ENCODE results near the gene TPBGL. TPM values are rescaled to one million over a fixed set of nuclear protein-coding genes. Genes with fewer than 3 reads are reported as not detected.
A peak's percentile ranks its signal among the peaks of the same experiment; 100 is the strongest.

TPBGL gene
- polyA plus RNA-seq, 1 experiment = not detected

- CTCF ChIA-PET = interaction anchor here (1.2 to 21.8 kb wide), 4 partner anchors 11 to 115 kb away, joined by 3 to 389 read pairs (median 14); no protein-coding TSS in a partner anchor
- DNase-seq (ENCODE audit: low read depth) = no peak
- H3K4me3 ChIP-seq (ENCODE audit: low read depth, low read length) = no peak overlapping the region
- H3K27me3 ChIP-seq (ENCODE audit: control insufficient read depth, insufficient read depth, low read length) = 0 out of 2 replicates have a peak, but pooled peaks cover 2% of the 10 kb centered on the region
- POLR2A ChIA-PET = no interaction called here
- TF ChIP-seq, protein P1, sequence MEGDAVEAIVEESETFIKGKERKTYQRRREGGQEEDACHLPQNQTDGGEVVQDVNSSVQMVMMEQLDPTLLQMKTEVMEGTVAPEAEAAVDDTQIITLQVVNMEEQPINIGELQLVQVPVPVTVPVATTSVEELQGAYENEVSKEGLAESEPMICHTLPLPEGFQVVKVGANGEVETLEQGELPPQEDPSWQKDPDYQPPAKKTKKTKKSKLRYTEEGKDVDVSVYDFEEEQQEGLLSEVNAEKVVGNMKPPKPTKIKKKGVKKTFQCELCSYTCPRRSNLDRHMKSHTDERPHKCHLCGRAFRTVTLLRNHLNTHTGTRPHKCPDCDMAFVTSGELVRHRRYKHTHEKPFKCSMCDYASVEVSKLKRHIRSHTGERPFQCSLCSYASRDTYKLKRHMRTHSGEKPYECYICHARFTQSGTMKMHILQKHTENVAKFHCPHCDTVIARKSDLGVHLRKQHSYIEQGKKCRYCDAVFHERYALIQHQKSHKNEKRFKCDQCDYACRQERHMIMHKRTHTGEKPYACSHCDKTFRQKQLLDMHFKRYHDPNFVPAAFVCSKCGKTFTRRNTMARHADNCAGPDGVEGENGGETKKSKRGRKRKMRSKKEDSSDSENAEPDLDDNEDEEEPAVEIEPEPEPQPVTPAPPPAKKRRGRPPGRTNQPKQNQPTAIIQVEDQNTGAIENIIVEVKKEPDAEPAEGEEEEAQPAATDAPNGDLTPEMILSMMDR (IDR thresholded peaks at IDR 0.05; ENCODE audit: insufficient read depth, low read depth, low read length) = no peak
- no peaks in the 10 kb centered on the region for H3K36me3 ChIP-seq (ENCODE audit: control insufficient read depth, insufficient read depth, low read length)
These were observed 29.3 kb downstream of the TPBGL start for GRCh38 chr11:75269896-75270295.

- CTCF ChIA-PET = interaction anchor here (0.9 to 21.8 kb wide), 6 partner anchors 10 to 130 kb away, joined by 3 to 389 read pairs (median 4); no protein-coding TSS in a partner anchor
- POLR2A ChIA-PET = no interaction called here
- DNase-seq (ENCODE audit: low read depth) = no peak
- Histone ChIP-seq H3K27me3 (ENCODE audit: control insufficient read depth, insufficient read depth, low read length) (0 out of 2 replicates have a peak, but pooled peaks cover 2% of the 10 kb centered on the region), H3K36me3 (ENCODE audit: control insufficient read depth, insufficient read depth, low read length) (no peaks in the 10 kb centered on the region), H3K4me3 (ENCODE audit: low read depth, low read length) (no peak overlapping the region)
- TF ChIP-seq, protein P1 (IDR thresholded peaks at IDR 0.05; ENCODE audit: insufficient read depth, low read depth, low read length) = peak; percentile 27; the same call in 1 of the 2 replicates
These were observed 30.4 kb downstream of the TPBGL start for GRCh38 chr11:75270896-75271418.

DNA sequence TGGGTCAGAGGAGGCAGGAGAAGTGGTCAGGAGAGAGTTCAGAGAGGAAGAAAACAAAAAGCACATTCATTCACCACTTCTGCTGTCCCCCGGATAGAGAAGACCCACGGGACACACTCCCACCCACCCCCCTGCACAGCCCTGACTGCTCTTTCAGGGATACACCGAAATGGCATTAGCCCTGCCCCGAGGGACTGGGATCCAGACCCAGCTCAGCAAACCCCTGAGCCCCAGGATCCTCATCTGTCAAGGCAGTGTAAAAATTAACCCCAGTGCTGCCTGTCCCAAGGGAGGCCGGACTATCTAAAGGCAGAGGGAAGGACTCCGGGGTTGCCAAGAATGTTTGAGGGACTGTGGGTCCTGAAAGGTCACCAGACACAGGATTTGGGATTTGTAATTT, 31.2 kb downstream of the TPBGL start:
- CTCF ChIA-PET = interaction anchor here (0.9 to 21.8 kb wide), 5 partner anchors 9 to 131 kb away, joined by 3 to 389 read pairs (median 3); no protein-coding TSS in a partner anchor
- TF ChIP-seq, protein P1 (IDR thresholded peaks at IDR 0.05; ENCODE audit: insufficient read depth, low read depth, low read length) = no peak
- POLR2A ChIA-PET = no interaction called here
- no peak for DNase-seq (ENCODE audit: low read depth)
- Histone ChIP-seq H3K27me3 (ENCODE audit: control insufficient read depth, insufficient read depth, low read length) (0 out of 2 replicates have a peak, but pooled peaks cover 2% of the 10 kb centered on the region), H3K4me3 (ENCODE audit: low read depth, low read length) (no peak overlapping the region), H3K36me3 (ENCODE audit: control insufficient read depth, insufficient read depth, low read length) (no peaks in the 10 kb centered on the region)

DNA sequence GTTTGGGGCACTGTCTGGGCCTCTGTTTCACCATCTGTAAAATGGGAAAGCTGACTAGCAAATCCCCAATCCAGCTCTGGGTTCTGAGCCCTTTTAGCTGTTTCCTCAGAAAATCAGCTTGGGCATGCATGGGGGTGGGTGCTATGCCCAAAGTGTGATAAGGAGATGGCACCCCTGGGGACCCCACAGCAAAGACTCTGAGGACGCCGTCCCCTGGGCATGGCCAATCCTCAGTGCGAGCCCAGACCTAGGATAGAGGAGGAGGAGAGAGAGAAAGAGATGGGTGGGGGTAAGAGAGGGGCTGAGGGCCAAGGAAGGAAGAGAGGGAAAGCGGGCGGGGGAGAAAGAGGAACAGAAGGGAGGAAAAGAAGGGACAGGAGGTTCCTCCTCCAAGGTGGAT, 31.8 kb downstream of the TPBGL start:
- ChIA-PET CTCF (interaction anchor here (1.1 to 21.8 kb wide), 3 partner anchors 8 to 113 kb away, joined by 3 to 389 read pairs (median 26); no protein-coding TSS in a partner anchor), POLR2A (no interaction called here)
- Histone ChIP-seq H3K4me3 (ENCODE audit: low read depth, low read length) (no peak overlapping the region), H3K27me3 (ENCODE audit: control insufficient read depth, insufficient read depth, low read length) (0 out of 2 replicates have a peak, but pooled peaks cover 2% of the 10 kb centered on the region), H3K36me3 (ENCODE audit: control insufficient read depth, insufficient read depth, low read length) (no peaks in the 10 kb centered on the region)
- TF ChIP-seq, protein P1 (IDR thresholded peaks at IDR 0.05; ENCODE audit: insufficient read depth, low read depth, low read length) = no peak
- DNase-seq (ENCODE audit: low read depth) = no peak

DNA sequence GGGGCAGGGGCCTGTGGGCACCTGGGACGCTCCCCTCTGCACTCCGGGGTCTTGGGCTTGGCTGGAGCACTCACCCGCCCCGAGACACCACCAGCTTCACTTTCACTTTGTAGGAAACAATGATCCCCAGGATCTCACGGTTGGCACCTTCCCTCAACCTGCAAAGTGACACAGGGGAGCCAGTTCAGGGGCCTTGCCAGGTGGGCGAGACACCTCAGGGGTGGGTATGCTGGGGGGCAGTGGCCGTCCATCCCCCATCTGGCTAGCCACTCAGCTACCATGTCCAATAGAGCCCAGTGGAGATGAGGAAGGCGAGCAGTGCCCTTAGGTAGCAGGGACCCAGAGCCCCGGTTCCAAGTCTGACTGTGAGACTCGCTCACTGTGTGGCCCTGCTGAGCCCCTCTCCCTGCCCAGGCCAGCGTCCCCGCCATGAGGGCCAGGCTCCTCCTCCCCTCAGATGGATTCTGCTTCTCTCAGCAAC, 32.3 kb downstream of the TPBGL start:
- CTCF ChIA-PET = interaction anchor here (1.1 to 21.8 kb wide), 3 partner anchors 8 to 112 kb away, joined by 3 to 389 read pairs (median 26); no protein-coding TSS in a partner anchor
- H3K36me3 ChIP-seq (ENCODE audit: control insufficient read depth, insufficient read depth, low read length) = no peaks in the 10 kb centered on the region; the same call in 1 of the 2 replicates
- H3K4me3 ChIP-seq (ENCODE audit: low read depth, low read length) = no peak overlapping the region
- POLR2A ChIA-PET = no interaction called here
- DNase-seq (ENCODE audit: low read depth) = no peak
- 0 out of 2 replicates have a peak, but pooled peaks cover 2% of the 10 kb centered on the region for H3K27me3 ChIP-seq (ENCODE audit: control insufficient read depth, insufficient read depth, low read length)
- TF ChIP-seq, protein P1 (IDR thresholded peaks at IDR 0.05; ENCODE audit: insufficient read depth, low read depth, low read length) = no peak
